HG03571 (cell line): ENCODE measurements around the gene TRRAP.
"Not testable (repeated sequence)": the region's sequence is repeated elsewhere in the genome, so short reads cannot be mapped to it uniquely, and the experiment has no call there.

Source experiments
- ATAC-seq: cut with Tn5 transposase; IDR thresholded peaks from one replicate; pipeline ENCODE4 v1.9.1; 2021; ENCODE audit not compliant: unreplicated experiment

Gene TRRAP

GRCh38 chr7:99046262-99046661 is 167.9 kb downstream of the TRRAP start:
- not testable (repeated sequence) for ATAC-seq

GRCh38 chr7:99046722-99047121 is 168.4 kb downstream of the TRRAP start:
- ATAC-seq = no peak

- no peak for ATAC-seq
These were observed 169.3 kb downstream of the TRRAP start for GRCh38 chr7:99047526-99048077.

- ATAC-seq = no peak
These were observed 172.6 kb downstream of the TRRAP start for GRCh38 chr7:99050971-99051370.

GRCh38 chr7:99054781-99055180 is 176.4 kb downstream of the TRRAP start:
- no peak for ATAC-seq

- no peak for ATAC-seq
These were observed 182.9 kb downstream of the TRRAP start for GRCh38 chr7:99061001-99061776.
